Erythroblast (primary cell): ENCODE measurements around the gene QRFP.

Experiments used
- DNase-seq, 2 experiments: peaks; one replicate each; lab custom pipeline; 2025; lab: John Stamatoyannopoulos, UW
- GATA1 ChIP-seq: IDR thresholded peaks from 2 replicates; pipeline ENCODE4 v1.6.1; 2011; ENCODE audit warnings: low read depth, mild to moderate bottlenecking, control low read depth, low read length, moderate library complexity
- POLR2A ChIP-seq: IDR thresholded peaks from 2 replicates; pipeline ENCODE4 v1.6.1; 2011; ENCODE audit warnings: mild to moderate bottlenecking, low read length

Gene QRFP

GRCh38 chr9:130908878-130909355 is 12.3 kb upstream of the QRFP start:
- no peak for DNase-seq
- TF ChIP-seq POLR2A (no peak), GATA1 (no peak)

GRCh38 chr9:130908146-130908877 is 11.7 kb upstream of the QRFP start:
- DNase-seq = no peak
- TF ChIP-seq POLR2A (no peak), GATA1 (no peak)

GRCh38 chr9:130906735-130907416 is 10.3 kb upstream of the QRFP start:
- no peak for TF ChIP-seq POLR2A
- TF ChIP-seq GATA1 = no peak
- no peak for DNase-seq

- no peak for DNase-seq
These were observed 9.5 kb upstream of the QRFP start for GRCh38 chr9:130905902-130906734.

GRCh38 chr9:130905125-130905901 is 8.7 kb upstream of the QRFP start:
- no peak for DNase-seq
- TF ChIP-seq POLR2A (no peak), GATA1 (no peak)

More at GRCh38 chr9:130905902-130906734, 9.5 kb upstream of the QRFP start:
- no peak for TF ChIP-seq GATA1
- TF ChIP-seq POLR2A = no peak

- TF ChIP-seq POLR2A = no peak
These were observed 7.7 kb upstream of the QRFP start for GRCh38 chr9:130904070-130905044.

GRCh38 chr9:130903194-130904069 is 6.8 kb upstream of the QRFP start:
- TF ChIP-seq POLR2A (no peak), GATA1 (no peak)
- no peak for DNase-seq

More at GRCh38 chr9:130904070-130905044, 7.7 kb upstream of the QRFP start:
- no peak for DNase-seq

- TF ChIP-seq GATA1 (no peak), POLR2A (no peak)
- no peak for DNase-seq
These were observed 5.9 kb upstream of the QRFP start for GRCh38 chr9:130902204-130903185.

GRCh38 chr9:130901498-130902203 is 5.0 kb upstream of the QRFP start:
- DNase-seq = no peak
- TF ChIP-seq GATA1 = no peak
- no peak for TF ChIP-seq POLR2A
